ENCODE data around the gene KLHL21. TPM values are rescaled to one million over a fixed set of nuclear protein-coding genes. Genes with fewer than 3 reads are reported as not detected.
A peak's percentile ranks its signal among the peaks of the same experiment; 100 is the strongest.

The KLHL21 gene
- total and polyA plus RNA-seq, 9 of the 15 experiments (the other 6 are each of a cell fraction or from before 2014, with no cell fraction given) = 2.1 to 42.1 (median 17.5) TPM

- H3K9me3 ChIP-seq (replicated peaks; ENCODE audit: control insufficient read depth, insufficient read depth, low read depth, low read length) = no peaks in the 10 kb centered on the region
- ChIA-PET POLR2A (interaction anchor here (0.7 to 5.1 kb wide), 11 partner anchors 10 to 1077 kb away, joined by 3 to 36 read pairs (median 3); no protein-coding TSS in a partner anchor), CTCF (ENCODE audit: low intra/inter-chr PET ratio) (interaction anchor here (0.7 kb wide), 1 partner anchor 155 kb away, joined by 3 read pairs; no protein-coding TSS in a partner anchor)
- peak overlapping the region in 1 of 2 experiments; percentile 1; a peak in 1 of 4 replicates for H3K9ac ChIP-seq (ENCODE audit: insufficient read depth in 1 of 2, low read depth in 2 of 2, low read length in 2 of 2)
- no peak overlapping the region for H3K4me2 ChIP-seq (ENCODE audit: insufficient read depth, low read length)
- TF ChIP-seq, protein P1, sequence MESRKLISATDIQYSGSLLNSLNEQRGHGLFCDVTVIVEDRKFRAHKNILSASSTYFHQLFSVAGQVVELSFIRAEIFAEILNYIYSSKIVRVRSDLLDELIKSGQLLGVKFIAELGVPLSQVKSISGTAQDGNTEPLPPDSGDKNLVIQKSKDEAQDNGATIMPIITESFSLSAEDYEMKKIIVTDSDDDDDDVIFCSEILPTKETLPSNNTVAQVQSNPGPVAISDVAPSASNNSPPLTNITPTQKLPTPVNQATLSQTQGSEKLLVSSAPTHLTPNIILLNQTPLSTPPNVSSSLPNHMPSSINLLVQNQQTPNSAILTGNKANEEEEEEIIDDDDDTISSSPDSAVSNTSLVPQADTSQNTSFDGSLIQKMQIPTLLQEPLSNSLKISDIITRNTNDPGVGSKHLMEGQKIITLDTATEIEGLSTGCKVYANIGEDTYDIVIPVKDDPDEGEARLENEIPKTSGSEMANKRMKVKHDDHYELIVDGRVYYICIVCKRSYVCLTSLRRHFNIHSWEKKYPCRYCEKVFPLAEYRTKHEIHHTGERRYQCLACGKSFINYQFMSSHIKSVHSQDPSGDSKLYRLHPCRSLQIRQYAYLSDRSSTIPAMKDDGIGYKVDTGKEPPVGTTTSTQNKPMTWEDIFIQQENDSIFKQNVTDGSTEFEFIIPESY (CRISPR knock-in tag; IDR thresholded peaks at IDR 0.05) = peak; percentile 63; the same call in 1 of the 2 replicates
- TF ChIP-seq RBFOX2 (IDR thresholded peaks at IDR 0.05; ENCODE audit: low read depth, low read length) (peak; percentile 33; the same call in 1 of the 2 replicates), ZNF75A (CRISPR knock-in tag; IDR thresholded peaks at IDR 0.05) (no peak), THRAP3 (IDR thresholded peaks at IDR 0.05; ENCODE audit: borderline replicate concordance) (no peak), BDP1 (IDR thresholded peaks at IDR 0.05; ENCODE audit: insufficient read depth, insufficient read length) (no peak), CHD4 (IDR thresholded peaks at IDR 0.05; ENCODE audit: insufficient read depth, insufficient replicate concordance, low read depth, low read length, poor library complexity, severe bottlenecking) (no peak), NFIC (IDR thresholded peaks at IDR 0.05) (peak; percentile 71), RBM22 (IDR thresholded peaks at IDR 0.05; ENCODE audit: low read depth, low read length, poor library complexity, severe bottlenecking) (peak; percentile 28), RNF2 (IDR thresholded peaks at IDR 0.05) (no peak), POLR2G (IDR thresholded peaks at IDR 0.05; ENCODE audit: low read depth, low read length) (peak; percentile 55), ZNF589 (CRISPR knock-in tag; IDR thresholded peaks at IDR 0.05; ENCODE audit: low read depth) (no peak), NFE2L1 (tag; IDR thresholded peaks at IDR 0.05; ENCODE audit: borderline replicate concordance, low read depth) (no peak)
- TF ChIP-seq, protein P2, sequence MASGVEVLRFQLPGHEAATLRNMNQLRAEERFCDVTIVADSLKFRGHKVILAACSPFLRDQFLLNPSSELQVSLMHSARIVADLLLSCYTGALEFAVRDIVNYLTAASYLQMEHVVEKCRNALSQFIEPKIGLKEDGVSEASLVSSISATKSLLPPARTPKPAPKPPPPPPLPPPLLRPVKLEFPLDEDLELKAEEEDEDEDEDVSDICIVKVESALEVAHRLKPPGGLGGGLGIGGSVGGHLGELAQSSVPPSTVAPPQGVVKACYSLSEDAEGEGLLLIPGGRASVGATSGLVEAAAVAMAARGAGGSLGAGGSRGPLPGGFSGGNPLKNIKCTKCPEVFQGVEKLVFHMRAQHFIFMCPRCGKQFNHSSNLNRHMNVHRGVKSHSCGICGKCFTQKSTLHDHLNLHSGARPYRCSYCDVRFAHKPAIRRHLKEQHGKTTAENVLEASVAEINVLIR (CRISPR knock-in tag; IDR thresholded peaks at IDR 0.05) = no peak
- H3K79me2 ChIP-seq (ENCODE audit: control insufficient read depth, insufficient read depth, low read length) = peaks cover 80% of the 10 kb centered on the region
- H3K27ac ChIP-seq (ENCODE audit: extremely low read depth, low read depth, low read length) = no peak overlapping the region
- BruUV-seq (replicated peaks) = no TSS peak
- peaks cover 80% of the 10 kb centered on the region for H3K36me3 ChIP-seq (ENCODE audit: control insufficient read depth, insufficient read depth, low read length)
- no peak for ATAC-seq
- in situ Hi-C loops (cut with MboI) (no loop called here), intact Hi-C loops (cut with micrococcal nuclease) (no loop called here)
- no peak for DNase-seq (ENCODE audit: extremely low read depth in 1 of 4, low spot score in 3 of 4)
- no peaks in the 10 kb centered on the region for H3K27me3 ChIP-seq (ENCODE audit: control insufficient read depth in 2 of 2, insufficient read depth in 2 of 2, low read length in 2 of 2)
- peaks cover 3% of the 10 kb centered on the region for H3K9me1 ChIP-seq (ENCODE audit: control insufficient read depth, insufficient read depth, low read length)
- FAIRE-seq = no peak
- peaks cover 22% of the 10 kb centered on the region for H4K20me1 ChIP-seq (replicated peaks; ENCODE audit: control insufficient read depth, insufficient read depth, low read length)
- H3K4me1 ChIP-seq (replicated peaks in 1 of 2; ENCODE audit: control insufficient read depth in 2 of 2, insufficient read depth in 2 of 2, low read length in 2 of 2) = peaks cover 14 to 33% of the 10 kb centered on the region in 2 experiments
- H3K4me3 ChIP-seq = no peak overlapping the region
- 89% methylated on average over 41 of the region's 41 CpGs for WGBS (ENCODE audit: insufficient coverage, low coverage, missing lambda C conversion rate)
- no peak overlapping the region for H2AFZ ChIP-seq (ENCODE audit: low read depth, low read length)
Measured at GRCh38 chr1:6621429-6622391, 19.0 kb upstream of the KLHL21 start.
